Measurements from ENCODE around the gene RBM14. TPM values are rescaled to one million over a fixed set of nuclear protein-coding genes. Genes with fewer than 3 reads are reported as not detected.

RBM14 gene
- total and polyA plus RNA-seq, 9 of the 15 experiments (the other 6 are each of a cell fraction or from before 2014, with no cell fraction given), result 5.5 to 131 (median 42.6) TPM

- TF ChIP-seq RBFOX2 (IDR thresholded peaks at IDR 0.05; ENCODE audit: low read depth, low read length) (peak; percentile 48; the same call in 1 of the 2 replicates), KAT7 (CRISPR knock-in tag; IDR thresholded peaks at IDR 0.05; ENCODE audit: borderline replicate concordance) (0 out of 2 replicates have a peak, but pooled peaks have one; percentile 34), SIN3A (IDR thresholded peaks at IDR 0.05; ENCODE audit: borderline replicate concordance in 2 of 2, control insufficient read depth in 1 of 2, low read depth in 2 of 2, low read length in 2 of 2) (peak in 1 of 2 experiments; percentile 44; a peak in 1 of 4 replicates), PML (IDR thresholded peaks at IDR 0.05; ENCODE audit: low read length) (no peak), POLR2AphosphoS2 (IDR thresholded peaks at IDR 0.05; ENCODE audit: low read length) (no peak), ETS1 (conservative IDR thresholded peaks at IDR 0.05; ENCODE audit: control insufficient read depth, low read depth, low read length) (no peak), IFI16 (CRISPR knock-in tag; IDR thresholded peaks at IDR 0.05) (no peak), ARID4B (CRISPR knock-in tag; IDR thresholded peaks at IDR 0.05) (0 out of 2 replicates have a peak, but pooled peaks have one; percentile 31), ELK3 (CRISPR knock-in tag; IDR thresholded peaks at IDR 0.05) (no peak), TRIM24 (IDR thresholded peaks at IDR 0.05) (no peak)
Observed at GRCh38 chr11:66619080-66619554, 2.7 kb downstream of the RBM14 start (continued).

All from K562 (cell line).